Stimulated activated CD8-positive, alpha-beta memory T cell treated with anti-CD3 and anti-CD28 coated beads, Interleukin-2, amount 100 ng/mL, for 48 hours (primary cell): ENCODE data around the gene FNBP1.

ENCODE experiments used
- DNase-seq, 2 donors: peaks; one replicate each; pipeline ENCODE4 v3.0.0-alpha.2; 2020; ENCODE audit warnings: low read depth in 2 of 2

Gene FNBP1

DNA sequence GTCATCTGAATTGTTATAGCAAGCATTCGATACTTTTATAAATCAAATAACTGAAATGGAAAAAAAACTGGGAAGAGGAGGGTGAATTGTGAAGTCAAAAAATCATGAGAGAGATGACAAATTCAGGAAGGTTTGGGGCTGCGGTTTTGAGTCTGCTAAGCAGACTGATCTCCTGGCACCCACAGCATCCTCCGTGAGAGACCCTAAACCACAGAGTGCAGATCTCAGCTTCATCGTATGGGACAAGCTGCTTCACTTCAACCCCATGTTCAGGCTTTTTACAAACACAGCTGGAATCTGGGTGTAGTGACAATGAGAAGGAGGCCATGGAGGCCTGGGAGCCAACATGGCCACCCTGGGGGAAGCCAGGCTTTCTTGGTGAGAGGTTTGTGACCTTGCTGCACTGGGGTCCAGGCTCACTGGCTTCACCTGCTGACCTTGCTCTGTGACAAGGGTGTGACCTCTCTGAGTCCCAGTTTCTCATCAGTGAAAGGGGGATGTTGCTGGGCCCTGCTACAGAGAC, 188.3 kb downstream of the FNBP1 start:
- no peak for DNase-seq

- no peak for DNase-seq
Measured at GRCh38 chr9:129853614-129854013, 189.4 kb downstream of the FNBP1 start.

DNA sequence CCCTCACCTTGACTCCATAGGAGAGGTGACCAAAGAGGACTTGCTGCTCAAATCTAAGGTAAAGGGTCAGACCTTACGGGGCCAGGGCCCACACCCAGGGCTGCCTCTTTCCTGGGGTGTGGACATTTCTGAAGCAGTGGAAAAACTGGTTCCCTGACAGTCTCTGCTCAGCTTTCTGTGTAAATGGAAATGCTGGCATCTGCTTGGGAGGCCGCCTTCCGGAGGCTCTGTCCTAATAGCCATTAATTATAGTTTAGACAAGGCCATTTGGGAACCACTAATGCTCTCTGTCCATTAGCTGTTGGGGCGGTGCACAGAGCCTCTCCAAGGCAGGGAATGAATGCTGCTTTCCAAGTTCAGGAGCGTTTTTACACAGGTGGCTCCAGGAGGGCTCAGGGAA, 190.4 kb downstream of the FNBP1 start:
- DNase-seq = no peak

DNA sequence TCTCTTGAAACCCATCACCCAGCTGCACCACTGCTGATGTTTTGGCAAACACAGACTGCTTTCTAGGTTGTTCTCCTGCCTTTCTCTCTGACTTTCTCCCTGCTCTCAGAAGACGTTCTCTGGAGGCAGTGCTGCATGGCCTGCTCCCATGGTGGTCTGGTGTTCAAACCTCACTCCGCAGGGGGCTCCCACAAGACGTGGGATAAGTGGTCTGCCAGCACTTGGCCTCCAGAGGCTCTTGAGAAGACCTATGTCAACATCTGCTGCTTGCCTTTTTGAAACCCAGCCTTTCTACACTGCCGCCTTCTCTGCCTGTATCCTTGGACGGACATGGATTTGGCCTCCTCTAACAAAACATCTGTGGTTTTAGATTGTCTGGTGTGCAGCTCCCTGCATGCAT, 191.2 kb downstream of the FNBP1 start:
- DNase-seq = no peak

- no peak for DNase-seq
Measured at GRCh38 chr9:129850821-129851550, 192.0 kb downstream of the FNBP1 start.

DNA sequence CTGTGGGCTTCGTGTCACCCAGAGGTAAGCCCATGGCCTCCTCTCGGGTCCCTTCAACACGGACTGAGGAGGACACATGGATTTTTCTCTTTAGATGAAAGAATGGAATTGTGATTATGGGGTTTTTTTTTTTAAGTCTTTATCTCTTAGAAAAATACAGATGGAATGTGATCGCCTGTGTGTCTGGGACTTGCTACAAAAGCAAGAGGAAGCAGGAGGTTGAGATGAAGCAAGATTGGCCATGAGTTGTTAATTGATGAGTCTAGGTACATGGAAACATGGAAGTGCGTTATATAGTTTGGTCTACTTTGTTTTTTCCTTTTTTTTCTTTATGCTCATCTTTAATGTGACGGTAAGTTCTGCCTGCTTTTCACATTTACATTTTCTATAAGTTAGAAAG, 193.1 kb downstream of the FNBP1 start:
- no peak for DNase-seq

GRCh38 chr9:129848712-129849441, 194.1 kb downstream of the FNBP1 start:
- DNase-seq = no peak

- DNase-seq = no peak
Measured at GRCh38 chr9:129845373-129845772, 197.6 kb downstream of the FNBP1 start.

GRCh38 chr9:129841071-129841470, 201.9 kb downstream of the FNBP1 start:
- DNase-seq = no peak

- no peak for DNase-seq
Measured at GRCh38 chr9:129840034-129840433, 203.0 kb downstream of the FNBP1 start.

DNA sequence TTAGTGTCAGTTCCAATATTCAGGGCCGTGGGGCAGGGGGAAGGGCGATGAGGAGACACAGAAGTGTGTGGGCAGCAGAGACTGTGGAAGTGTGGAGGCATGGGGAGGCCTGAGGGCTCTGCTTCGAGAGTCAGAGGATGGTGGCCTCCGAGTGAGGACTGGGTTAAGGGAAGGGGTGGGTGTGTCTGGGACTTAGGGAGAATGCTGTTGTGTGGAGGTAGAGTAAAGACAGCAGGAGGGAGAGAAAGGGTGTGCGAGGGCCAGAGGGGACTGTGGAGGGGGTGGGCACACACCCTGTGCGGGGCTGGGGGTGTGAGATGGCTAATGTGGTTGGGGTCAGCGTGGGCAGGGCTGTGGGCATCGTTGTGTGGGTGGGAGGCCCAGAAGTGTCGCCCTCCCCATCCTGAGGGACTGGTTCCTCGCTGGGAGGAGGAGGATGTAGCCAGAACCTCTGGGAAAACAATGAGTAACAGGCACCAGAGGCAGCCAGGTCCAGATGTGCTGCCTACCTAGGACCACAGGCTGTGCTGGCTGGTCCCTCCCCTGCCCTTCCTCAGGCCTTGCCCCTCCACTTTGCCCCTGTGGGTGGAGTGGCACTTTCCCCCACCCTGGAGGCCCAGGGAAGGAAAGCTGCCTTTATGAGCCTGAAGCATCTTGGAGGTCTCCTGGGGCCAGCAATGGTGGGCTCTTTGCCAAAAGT, 203.5 kb downstream of the FNBP1 start:
- DNase-seq = no peak

- DNase-seq = no peak
Measured at GRCh38 chr9:129838707-129839259, 204.2 kb downstream of the FNBP1 start.
